Activated CD4-positive, CD25-positive, alpha-beta regulatory T cell treated with anti-CD3 and anti-CD28 coated beads, Interleukin-2, amount 50 U/mL, for 72 hours (primary cell): ENCODE results near the gene NMB.
"Not testable (repeated sequence)": the region's sequence is repeated elsewhere in the genome, so short reads cannot be mapped to it uniquely, and the experiment has no call there.

ENCODE experiments used
- DNase-seq: peaks from one replicate; pipeline ENCODE4 v3.0.0; 2021

The NMB gene

DNA sequence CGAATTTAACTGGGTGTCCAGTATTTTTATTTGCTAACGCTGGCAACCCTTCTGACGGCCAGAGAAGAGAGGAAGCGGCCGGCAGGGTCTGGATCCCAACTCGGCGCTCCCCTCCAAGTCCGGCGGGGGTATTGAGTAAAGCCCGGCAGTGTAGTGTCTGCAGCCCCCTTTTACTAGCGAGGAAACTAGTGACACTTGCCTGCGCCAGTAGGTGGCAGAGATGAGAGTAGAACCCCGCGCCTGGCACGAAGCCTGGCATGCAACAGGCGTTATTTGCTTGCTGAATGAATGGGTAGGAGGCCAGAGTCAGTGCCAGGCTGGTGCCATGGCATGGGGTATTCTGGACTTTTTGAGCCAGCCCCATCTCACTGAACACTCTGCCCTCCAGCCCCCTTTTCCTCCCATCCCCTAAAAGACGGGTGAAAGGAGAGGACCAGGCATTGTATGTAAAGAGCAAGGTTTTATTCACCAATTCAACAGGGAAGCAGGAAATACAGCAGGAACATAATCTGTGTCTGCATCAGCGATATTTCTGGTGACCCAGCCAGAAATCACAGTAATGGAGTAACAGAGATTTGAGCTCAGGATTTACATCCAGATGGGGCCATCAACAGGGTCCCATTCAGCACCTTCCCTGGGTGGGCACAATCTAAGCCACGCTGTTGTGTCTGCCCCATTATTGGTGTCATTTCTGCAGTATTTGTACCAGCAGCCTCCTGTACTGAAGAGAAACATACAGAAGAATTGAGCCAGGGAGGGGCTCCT, 3.1 kb downstream of the NMB start:
- peak; percentile 71 for DNase-seq

DNA sequence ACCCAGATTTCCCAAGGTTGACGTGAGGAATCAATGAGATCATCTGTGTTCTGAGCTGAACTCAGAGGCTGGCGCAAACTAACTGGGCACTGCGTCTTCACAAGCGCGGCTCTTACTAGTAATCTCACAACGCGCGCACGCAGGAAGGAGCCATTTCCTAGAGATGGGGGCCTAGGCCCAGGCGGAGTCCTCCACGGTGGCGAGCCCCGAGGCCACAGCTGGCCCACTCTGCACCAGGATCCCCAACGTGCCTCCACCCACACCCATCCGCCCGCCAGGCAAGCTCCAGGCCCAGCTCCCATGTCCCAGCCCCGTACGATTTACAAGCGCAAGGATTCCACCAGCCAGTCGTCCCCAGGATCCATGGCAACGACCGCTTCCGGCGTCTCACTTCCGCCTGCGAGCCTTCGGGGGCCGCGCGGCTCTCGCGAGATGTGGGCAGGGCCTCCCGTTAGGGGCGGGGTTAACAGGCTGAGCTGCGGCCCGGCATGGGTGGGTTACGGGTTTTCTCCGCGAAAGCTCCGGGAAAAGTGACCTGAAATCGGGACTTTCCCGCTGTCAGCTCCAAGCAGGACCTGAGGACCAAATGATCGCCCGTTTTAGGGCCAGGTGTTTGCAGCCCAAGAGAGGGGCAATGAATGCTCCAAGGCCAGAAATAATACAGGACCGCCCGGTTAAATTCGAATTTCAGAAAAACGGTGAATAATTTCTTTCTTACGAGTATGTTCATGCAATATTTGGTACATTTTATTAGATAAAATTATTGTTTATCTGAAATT, 3.9 kb downstream of the NMB start, which contains the start of gene WDR73:
Gene WDR73 (minus strand): TSS at position 374 of the 779 bp plus-strand sequence. CDS start 9 bp downstream, at position 365.
- peak; percentile 98 for DNase-seq

DNA sequence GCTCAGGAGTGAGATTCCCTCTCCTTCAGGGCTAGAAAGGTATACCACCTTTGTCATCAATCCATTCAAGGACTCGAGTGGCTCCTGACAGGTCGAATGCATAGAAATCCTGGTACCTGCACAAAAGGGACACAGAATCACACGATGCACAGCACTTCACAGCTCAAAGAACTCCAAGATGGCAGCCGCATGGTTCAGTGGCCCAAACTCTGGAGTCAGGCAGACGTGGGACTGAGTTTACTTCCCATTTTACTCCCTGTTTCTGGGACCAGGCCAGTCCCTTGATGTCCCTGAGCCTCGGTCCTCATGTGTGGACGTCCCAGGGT, 4.5 kb downstream of the NMB start:
- no peak for DNase-seq

DNA sequence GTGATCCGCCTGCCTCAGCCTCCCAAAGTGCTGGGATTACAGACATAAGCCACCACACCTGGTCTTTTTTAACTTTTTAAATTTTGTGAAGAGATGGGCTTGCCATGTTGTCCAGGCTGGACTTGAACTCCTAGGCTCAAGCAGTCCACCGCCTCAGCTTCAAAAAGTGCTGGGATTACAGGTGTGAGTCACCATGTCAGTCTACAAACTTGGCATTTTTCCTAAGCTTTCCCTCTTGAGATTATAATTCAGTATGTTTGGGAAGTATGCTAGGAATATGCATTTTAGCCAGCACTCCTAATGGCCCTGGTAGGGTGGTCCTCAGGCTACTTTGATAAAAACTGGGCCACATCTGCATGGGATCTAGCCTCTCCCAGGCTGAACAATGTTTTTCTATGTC, 8.3 kb downstream of the NMB start:
- DNase-seq = no peak

DNA sequence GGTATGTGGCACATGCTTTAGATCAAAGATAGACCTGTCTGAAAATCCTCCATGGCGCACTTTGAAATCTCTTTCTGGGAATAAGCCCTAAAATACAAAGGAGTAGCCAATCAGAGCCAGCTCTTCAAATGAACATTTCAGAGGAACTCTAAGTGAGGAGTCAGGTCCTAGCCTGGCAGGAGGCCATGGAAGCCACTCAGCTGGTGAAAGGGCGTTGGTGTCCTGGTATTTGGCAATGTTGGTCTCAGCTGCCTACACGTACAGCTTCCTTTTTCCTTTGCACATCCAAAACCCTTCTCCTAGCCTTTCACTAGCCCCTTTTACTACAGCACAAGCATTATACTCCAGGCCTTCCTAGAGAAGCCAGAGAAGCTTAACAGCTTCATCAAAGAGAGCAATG, 9.5 kb downstream of the NMB start:
- no peak for DNase-seq

DNA sequence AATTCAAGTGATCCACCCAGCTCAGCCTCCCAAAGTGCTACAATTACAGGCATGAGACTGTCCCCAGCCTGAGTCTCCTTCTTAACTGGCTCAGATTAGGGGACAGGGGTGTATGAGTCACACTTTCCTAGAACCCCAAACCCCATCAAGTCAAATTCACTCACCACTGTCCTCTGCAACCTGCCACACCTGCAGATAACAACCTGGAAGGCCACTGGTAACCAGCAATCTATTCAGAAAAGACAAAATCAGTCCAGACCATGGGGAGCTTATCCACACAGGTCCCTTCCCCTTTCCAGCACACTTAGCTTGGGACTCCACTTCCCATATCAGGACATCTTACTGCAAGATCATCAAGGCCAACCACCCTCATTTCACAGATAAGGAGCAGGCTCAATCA, 10.3 kb downstream of the NMB start:
- no peak for DNase-seq

DNA sequence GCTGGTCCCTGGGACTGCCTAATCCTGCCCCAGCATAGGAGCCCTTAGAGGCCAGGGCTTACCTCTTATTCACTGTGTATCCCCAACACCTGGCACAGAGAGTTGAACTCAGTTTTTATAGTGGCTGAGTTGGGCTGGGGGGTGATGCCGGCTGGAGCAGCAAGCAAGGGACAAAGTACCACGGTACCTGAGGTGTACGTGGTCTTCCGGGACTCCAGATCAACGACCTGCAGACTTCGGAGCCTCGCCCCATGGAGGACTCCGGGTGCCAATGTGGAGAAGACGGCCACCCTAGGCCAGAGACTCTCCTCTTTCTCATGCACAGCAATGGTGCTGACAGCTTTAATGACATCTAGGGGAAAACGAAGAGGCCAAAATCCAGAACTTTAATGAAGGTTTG, 12.0 kb downstream of the NMB start:
- no peak for DNase-seq

DNA sequence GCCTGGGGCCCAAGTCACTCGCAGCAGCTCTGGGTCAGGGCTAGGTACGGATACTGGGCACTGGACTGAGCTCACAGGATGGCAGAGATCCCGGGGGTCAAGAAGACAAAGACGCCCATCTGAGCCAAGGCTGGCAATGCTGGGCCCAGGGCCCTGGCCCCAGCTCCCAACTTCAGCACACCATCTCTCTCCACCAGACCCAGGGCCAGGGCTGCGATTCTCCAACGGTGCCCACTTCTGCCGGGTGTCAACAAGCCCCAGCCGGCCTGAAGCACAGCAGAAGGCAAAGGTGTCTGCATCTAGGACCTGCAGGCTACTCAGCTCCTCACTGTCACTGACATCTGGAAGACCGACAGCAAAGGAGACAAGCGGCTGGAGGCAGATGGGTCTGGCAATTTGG, 12.5 kb downstream of the NMB start:
- DNase-seq = no peak

DNA sequence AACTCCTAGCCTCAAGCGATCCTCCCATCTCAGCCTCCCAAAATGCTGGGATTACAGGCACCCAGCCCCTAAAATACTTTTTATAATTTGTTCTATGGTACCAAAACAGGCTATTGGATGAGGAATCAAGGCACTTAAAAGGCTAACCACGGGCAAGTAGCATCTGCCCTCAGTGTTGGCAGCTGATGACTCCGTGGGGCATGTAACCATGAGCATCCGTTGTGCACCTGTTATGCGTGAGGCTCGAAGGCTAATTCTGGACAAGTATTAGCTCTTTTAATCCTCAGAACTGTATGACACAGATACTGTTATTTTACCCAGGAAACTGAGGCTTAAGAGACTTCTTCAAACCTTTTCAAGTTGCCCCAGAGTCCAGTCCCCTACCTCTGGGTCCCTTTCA, 14.2 kb downstream of the NMB start:
- DNase-seq = no peak

DNA sequence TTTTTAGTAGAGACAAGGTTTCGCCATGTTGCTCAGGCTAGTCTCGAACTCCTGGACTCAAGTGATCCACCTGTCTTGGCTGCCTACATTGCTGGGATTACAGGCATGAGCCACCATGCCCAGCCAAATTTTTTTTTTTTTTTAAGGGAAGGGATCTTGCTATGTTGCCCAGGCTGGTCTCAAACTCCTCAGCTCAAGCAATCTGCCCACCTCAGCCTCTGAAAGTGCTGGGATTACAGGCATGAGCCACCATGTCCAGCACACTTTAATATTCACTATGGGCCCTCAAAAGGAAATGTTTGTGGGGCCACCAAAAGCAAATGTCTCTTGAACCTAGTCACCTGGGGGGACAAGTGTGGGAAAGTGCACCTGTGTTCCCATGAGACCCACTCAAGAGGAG, 15.4 kb downstream of the NMB start:
- not testable (repeated sequence) for DNase-seq

DNA sequence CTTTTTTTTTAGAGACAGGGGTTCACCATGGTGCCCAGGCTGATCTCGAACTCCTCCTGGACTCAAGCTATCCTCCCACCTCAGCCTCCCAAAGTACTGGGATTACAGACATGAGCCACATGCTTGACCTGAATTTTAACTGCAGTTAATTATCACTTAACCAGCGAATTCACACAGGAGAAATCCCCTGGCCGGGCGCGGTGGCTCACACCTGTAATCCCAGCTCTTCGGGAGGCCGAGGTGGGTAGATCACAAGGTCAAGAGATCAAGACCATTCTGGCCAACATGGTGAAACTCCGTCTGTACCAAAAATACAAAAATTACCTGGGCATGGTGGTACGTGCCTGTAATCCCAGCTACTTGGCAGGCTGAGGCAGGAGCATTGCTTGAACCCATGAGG, 16.1 kb downstream of the NMB start:
- DNase-seq = not testable (repeated sequence)

DNA sequence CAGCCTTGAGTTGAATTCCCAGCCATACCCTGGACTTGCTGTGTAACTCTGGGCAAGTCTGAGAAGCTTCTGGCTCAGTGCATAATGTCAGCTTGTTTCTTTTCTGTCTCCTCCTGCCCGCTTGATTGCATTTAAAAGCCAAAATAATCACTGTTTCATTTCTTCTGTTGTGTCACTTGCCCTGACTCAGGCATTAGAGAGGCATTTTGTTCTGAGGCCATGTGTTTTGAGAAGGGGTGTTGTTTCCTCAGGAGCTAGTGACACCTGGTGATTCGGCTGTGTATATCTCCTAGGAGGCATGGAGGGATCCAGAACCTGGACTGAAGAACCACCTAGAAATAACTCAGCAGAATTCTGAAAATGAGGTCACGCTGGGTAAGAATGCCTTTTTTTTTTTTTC, 19.9 kb downstream of the NMB start:
- DNase-seq = no peak

DNA sequence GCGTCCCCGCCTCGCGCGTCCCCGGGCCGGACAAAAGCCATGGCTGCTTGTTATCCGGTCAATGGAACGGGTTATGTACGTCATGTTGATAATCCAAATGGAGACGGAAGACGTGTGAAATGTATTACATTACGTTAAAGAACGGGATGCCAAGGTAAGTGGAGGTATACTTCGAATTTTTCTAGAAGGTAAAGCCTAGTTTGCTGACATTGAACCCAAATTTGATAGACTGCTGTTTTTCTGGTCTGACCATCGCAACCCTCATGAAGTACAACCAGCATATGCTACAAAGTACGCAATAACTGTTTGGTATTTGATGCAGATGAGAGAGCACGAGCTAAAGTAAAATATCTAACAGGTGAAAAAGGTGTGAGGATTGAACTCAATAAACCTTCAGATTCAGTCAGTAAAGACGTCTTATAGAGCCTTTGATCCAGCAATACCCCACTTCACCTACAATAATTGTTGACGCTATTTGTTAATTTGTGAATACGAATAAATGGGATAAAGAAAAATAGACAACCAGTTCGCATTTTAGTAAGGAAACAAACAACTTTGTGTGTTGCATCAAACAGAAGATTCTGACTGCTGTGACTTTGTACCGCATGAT, 23.7 kb downstream of the NMB start:
- DNase-seq = no peak

DNA sequence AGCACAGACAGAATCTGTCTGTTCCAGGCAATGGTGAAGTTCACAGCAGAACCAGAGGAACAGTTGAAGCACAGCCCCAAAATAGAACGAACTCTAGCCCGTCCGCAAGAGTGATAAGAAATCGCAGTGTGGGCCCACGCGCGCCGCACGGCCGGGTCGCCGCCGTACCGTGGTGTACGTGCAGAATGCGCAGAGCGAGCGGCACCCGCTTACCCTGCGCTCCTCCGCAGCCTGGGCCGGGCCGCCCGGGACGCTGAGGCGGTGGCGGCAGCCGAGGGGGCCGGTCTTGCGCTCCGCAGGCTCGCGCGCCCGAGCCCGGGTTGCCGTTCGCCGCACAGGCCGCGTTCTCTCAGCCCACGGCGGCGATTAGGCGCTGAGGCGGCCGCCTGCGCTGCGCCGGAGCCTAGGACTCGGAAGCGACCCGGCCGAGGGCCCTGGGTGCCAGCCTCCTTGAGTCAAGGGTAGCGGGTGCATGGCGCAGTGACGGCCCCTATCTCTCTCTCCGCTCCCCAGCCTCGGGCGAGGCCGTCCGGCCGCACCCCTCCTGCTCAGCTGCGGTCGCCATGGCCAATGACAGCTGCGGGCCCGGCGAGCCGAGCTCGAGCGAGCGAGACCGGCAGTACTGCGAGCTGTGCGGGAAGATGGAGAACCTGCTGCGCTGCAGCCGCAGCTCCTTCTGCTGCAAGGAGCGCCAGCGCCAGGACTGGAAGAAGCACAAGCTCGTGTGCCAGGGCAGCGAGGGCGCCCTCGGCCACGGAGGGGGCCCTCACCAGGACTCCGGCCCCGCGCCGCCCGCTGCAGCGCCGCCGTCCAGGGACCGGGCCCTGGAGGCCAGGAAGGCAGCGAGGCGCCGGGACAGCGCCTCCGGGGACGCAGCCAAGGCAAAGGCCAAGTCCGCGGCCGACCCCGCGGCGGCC, 24.4 kb downstream of the NMB start:
- peak; percentile 66 for DNase-seq

DNA sequence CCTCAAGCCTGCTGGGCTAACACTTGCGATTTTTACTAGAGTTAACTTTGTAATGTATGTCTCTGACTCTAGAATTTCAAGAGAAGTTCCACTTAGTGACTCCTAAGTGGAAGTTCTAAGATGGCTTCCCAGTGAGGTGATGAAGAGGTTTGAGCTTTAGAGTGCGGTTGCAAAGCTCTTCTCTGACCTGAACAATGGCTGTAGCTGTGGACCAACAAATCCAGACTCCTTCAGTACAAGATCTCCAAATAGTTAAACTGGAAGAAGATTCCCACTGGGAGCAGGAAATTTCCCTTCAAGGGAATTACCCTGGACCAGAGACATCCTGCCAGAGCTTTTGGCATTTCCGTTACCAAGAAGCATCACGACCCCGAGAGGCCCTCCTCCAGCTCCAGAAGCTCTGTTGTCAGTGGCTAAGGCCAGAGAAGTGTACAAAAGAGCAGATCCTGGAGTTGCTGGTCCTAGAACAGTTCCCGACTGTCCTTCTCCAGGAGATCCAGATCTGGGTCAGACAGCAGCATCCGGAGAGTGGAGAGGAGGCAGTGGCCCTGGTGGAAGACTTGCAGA, 26.2 kb downstream of the NMB start:
- no peak for DNase-seq

DNA sequence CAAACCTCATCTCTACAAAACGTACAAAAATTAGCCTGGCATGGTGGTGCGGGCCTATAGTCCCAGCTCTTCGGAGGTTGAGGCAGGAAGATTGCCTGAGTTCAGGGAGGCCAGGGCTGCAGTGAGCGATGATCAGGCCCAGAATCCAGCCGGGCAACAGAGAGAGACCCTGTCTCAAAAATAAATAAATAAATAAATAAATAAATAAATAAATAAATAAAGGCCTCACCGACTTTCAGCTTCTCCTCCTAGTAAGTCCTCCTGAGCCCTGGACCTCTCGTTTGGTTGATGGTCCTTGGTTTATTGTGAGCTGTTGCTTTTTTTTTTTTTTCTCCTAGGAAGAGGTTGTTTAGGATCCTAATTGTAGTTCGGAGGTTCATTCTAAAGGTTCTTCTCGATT, 29.0 kb downstream of the NMB start:
- no peak for DNase-seq

DNA sequence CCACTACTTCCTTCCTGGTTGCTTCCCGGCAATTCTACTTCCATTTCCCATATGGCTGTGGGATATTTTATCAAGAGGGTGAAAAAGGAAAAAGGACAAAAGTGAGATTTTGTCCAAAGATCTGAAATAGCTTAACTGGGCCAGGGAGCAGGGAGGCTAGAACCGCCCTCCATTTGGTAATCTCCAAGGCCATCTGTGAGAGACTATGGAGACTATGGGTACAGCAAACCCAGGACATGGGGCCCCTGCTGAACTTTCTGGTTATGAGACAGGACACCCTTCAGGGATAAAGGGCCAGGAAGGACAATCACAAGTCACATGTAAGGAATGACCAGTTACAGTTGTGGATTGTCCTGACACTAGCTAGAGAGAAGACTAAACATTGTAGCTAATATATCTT, 32.9 kb downstream of the NMB start:
- no peak for DNase-seq

DNA sequence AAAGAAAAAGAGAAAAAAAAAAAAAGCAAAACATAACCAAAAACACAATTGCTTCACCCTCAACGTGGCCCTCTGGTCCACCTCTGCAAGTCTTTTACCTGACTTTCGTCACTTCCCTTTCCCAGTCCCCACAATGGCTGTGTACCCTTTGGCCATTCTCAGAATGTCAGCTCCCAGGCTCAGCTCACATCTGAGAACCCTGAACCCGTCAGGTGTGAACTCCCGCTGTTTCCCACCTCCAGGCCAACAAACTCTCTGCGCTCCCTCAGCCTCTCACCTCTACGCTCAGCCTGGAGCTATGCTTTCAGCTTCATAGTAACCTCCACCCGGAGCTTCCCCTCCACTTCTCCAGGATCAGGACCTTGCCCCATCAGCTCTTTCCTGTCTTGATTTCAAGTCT, 33.6 kb downstream of the NMB start:
- no peak for DNase-seq

DNA sequence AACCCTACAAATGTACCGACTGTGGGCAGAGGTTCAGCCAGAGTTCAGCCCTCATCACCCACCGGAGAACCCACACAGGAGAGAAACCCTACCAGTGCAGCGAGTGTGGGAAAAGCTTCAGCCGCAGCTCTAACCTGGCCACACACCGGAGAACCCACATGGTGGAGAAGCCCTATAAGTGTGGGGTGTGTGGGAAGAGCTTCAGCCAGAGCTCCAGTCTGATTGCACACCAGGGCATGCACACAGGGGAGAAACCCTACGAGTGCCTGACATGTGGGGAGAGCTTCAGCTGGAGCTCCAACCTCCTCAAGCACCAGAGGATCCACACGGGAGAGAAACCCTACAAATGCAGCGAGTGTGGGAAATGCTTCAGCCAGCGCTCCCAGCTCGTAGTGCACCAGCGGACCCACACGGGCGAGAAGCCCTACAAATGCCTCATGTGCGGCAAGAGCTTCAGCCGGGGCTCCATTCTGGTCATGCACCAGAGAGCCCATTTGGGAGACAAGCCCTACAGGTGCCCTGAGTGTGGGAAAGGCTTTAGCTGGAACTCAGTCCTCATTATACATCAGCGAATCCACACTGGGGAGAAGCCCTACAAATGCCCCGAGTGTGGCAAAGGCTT, 36.5 kb downstream of the NMB start:
- DNase-seq = no peak

DNA sequence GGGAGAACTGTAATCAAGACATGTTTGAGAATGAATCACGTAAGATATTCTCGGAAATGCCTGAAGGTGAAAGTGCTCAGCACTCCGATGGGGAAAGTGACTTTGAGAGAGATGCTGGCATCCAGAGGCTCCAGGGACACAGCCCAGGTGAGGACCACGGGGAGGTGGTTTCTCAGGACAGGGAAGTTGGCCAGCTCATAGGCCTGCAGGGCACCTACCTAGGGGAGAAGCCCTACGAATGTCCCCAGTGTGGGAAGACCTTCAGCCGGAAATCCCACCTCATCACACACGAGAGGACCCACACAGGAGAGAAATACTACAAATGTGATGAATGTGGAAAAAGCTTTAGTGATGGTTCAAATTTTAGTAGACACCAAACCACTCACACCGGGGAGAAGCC, 37.4 kb downstream of the NMB start:
- no peak for DNase-seq

DNA sequence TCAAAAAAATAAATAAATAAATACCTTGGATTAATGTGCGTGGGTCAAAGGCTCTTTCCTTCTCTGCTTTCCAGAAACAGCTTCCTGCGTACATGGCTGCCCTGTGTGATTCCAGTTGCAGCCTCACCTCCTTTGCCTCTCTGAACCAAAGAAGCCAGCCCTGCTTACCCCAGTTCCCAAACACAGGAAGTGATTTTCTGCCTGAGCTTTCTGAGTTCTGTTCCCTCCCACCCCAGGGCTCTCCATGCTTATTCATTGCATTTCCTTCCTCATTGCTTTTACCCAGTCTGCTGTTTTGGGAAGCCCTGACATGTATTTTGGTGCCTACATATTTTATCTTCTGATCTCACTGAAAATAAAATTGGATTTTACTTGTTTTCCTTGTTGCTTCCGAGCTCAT, 41.8 kb downstream of the NMB start:
- no peak for DNase-seq

DNA sequence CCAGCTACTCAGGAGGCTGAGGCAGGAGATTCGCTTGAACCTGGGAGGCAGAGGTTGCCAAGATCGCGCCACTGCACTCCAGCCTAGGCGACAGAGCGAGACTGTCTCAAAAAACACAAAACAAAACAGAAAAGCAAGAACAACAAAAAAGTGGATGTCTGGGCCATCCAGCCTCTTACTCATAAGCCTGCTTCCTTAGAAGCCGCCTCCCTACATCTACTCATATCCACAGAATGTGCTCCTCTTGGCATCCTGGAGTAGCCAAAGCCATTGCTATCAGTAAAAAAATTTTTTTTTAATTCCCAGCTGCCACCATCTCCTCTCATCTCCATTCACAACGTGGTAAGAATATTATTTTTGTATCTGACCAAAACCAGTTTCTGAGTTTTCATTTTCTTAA, 46.4 kb downstream of the NMB start:
- DNase-seq = no peak
